Panc1 (cell line): ENCODE data around the gene GPD1L. TPM values are rescaled to one million over a fixed set of nuclear protein-coding genes. Genes with fewer than 3 reads are reported as not detected.

Experiments
- ATAC-seq: fragments of 200-7000 bp; cut with Tn5 transposase; 2 replicates; pipeline ENCODE4 v1.9.1; 2020; ENCODE audit warnings: mild to moderate bottlenecking, moderate library complexity
- BruUV-seq: library from RNA; stranded (reverse); fragments of 400-500 nt; replicated peaks from 2 replicates; lab custom pipeline; 2021; lab: Mats Ljungman, UMichigan
- CTCF ChIA-PET: fragments of 300-600 bp; sonication (Branson Sonifier 250); formaldehyde crosslinking; loops from one replicate; lab custom pipeline; 2022; ENCODE audit warnings: antibody characterized with exemption; lab: Charles Lee
- POLR2A ChIA-PET: fragments of 300-600 bp; sonication (Branson Sonifier 250); formaldehyde crosslinking; loops from one replicate; lab custom pipeline; 2022; ENCODE audit warnings: antibody characterized with exemption; lab: Charles Lee
- DNase-seq: peaks from one replicate; pipeline ENCODE4 v3.0.0-alpha.2; 2010; ENCODE audit warnings: low read depth, low spot score
- H3K27ac ChIP-seq: 2 replicates; pipeline ENCODE4 v1.5.1; 2011; ENCODE audit warnings: mild to moderate bottlenecking, low read length, inconsistent platforms
- H3K27me3 ChIP-seq: fragments of 200-500 bp; sonication (Bioruptor generic); 2 replicates; pipeline ENCODE4 v1.6.0; 2014; ENCODE audit warnings: low read length, inconsistent platforms; ENCODE audit not compliant: control insufficient read depth, insufficient read depth
- H3K36me3 ChIP-seq: fragments of 200-500 bp; sonication (Bioruptor generic); 2 replicates; pipeline ENCODE4 v1.5.1; 2014; ENCODE audit warnings: inconsistent platforms, mild to moderate bottlenecking, low read length, moderate library complexity; ENCODE audit not compliant: control insufficient read depth, insufficient read depth
- H3K4me1 ChIP-seq: 2 replicates; pipeline ENCODE4 v1.5.1; 2011; ENCODE audit warnings: inconsistent platforms, mild to moderate bottlenecking, low read length, moderate library complexity; ENCODE audit not compliant: control insufficient read depth, insufficient read depth
- H3K4me3 ChIP-seq, 2 experiments: 2 replicates each; pipeline ENCODE4 v1.5.1; 2011 to 2012; ENCODE audit warnings: low read depth in 2 of 2, low read length in 2 of 2, mild to moderate bottlenecking in 2 of 2, inconsistent platforms in 1 of 2, moderate library complexity in 1 of 2
- H3K9me3 ChIP-seq: fragments of 200-500 bp; sonication (Bioruptor generic); 2 replicates; pipeline ENCODE4 v1.5.1; 2014; ENCODE audit warnings: low read depth, mild to moderate bottlenecking, inconsistent platforms, low read length, moderate library complexity; ENCODE audit not compliant: control insufficient read depth, insufficient read depth
- POLR2AphosphoS5 ChIP-seq: IDR thresholded peaks from 2 replicates; pipeline ENCODE4 v1.6.1; 2012; ENCODE audit warnings: mild to moderate bottlenecking, low read depth, low read length, moderate library complexity
- SIN3A ChIP-seq: IDR thresholded peaks from 2 replicates; pipeline ENCODE4 v1.6.1; 2012; ENCODE audit warnings: low read depth, mild to moderate bottlenecking, low read length, moderate library complexity, borderline replicate concordance; ENCODE audit not compliant: insufficient read depth
- TCF7L2 ChIP-seq: IDR thresholded peaks from 2 replicates; pipeline ENCODE4 v1.6.1; 2011; ENCODE audit warnings: mild to moderate bottlenecking, low read depth, low read length, inconsistent platforms
- in situ Hi-C: cut with HindIII; loops from 2 replicates; pipeline ENCODE4 v1.10.0; 2016; ENCODE audit warnings: low sequenced_read_pairs, low pct_unique_long_range_greater_than_20kb
- intact Hi-C: fragments of 100-400 bp; cut with micrococcal nuclease; formaldehyde crosslinking; loops from one replicate; pipeline ENCODE4 v1.10.0; 2022; ENCODE audit not compliant: unreplicated experiment
- total RNA-seq: library from RNA; stranded (reverse); gene quantifications from one replicate; pipeline ENCODE4 v1.2.1, GENCODE V29; 2021; ENCODE audit not compliant: unreplicated experiment
- TF ChIP-seq, protein P1 (sequence below), 2 experiments: IDR thresholded peaks; 2 replicates each; pipeline ENCODE4 v1.6.1; 2011 to 2012; ENCODE audit warnings: low read depth in 2 of 2, control low read depth in 1 of 2, low read length in 1 of 2, mild to moderate bottlenecking in 1 of 2, moderate library complexity in 1 of 2; ENCODE audit not compliant: insufficient read depth in 1 of 2
- TF ChIP-seq, protein P2 (sequence below): fragments of 450-650 bp; IDR thresholded peaks from 2 replicates; pipeline ENCODE4 v1.5.1; 2017; ENCODE audit warnings: mild to moderate bottlenecking

GPD1L gene
- total RNA-seq, 1 experiment from 2014 or later = 10.5 TPM

DNA sequence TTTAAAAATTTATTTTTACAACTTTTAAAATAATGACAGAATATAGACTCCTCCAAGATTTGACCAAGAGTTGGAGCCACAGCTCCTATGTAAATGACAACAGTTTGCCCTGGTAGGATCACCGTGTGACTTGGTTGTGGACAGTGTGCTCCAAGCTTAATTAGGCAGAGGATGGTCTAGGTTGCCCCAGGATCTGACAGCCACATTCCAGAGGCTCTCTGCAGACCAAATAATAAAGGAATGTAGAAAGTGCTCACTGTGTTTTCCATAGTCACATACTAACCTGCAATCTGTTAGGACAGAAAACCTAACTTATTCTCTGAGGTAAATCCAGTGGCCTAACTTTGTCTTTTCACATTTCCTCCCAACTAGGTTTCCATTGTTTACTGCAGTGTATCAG is 59.0 kb downstream of the GPD1L start:
- H3K9me3 ChIP-seq = no peaks in the 10 kb centered on the region
- H3K4me3 ChIP-seq = no peak overlapping the region
- no peaks in the 10 kb centered on the region for H3K27me3 ChIP-seq
- no peak for TF ChIP-seq TCF7L2
- TF ChIP-seq, protein P1, sequence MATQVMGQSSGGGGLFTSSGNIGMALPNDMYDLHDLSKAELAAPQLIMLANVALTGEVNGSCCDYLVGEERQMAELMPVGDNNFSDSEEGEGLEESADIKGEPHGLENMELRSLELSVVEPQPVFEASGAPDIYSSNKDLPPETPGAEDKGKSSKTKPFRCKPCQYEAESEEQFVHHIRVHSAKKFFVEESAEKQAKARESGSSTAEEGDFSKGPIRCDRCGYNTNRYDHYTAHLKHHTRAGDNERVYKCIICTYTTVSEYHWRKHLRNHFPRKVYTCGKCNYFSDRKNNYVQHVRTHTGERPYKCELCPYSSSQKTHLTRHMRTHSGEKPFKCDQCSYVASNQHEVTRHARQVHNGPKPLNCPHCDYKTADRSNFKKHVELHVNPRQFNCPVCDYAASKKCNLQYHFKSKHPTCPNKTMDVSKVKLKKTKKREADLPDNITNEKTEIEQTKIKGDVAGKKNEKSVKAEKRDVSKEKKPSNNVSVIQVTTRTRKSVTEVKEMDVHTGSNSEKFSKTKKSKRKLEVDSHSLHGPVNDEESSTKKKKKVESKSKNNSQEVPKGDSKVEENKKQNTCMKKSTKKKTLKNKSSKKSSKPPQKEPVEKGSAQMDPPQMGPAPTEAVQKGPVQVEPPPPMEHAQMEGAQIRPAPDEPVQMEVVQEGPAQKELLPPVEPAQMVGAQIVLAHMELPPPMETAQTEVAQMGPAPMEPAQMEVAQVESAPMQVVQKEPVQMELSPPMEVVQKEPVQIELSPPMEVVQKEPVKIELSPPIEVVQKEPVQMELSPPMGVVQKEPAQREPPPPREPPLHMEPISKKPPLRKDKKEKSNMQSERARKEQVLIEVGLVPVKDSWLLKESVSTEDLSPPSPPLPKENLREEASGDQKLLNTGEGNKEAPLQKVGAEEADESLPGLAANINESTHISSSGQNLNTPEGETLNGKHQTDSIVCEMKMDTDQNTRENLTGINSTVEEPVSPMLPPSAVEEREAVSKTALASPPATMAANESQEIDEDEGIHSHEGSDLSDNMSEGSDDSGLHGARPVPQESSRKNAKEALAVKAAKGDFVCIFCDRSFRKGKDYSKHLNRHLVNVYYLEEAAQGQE (IDR thresholded peaks at IDR 0.05; ENCODE audit: insufficient read depth in 1 of 2, low read depth in 2 of 2, low read length in 1 of 2) = no peak
- TF ChIP-seq, protein P2, sequence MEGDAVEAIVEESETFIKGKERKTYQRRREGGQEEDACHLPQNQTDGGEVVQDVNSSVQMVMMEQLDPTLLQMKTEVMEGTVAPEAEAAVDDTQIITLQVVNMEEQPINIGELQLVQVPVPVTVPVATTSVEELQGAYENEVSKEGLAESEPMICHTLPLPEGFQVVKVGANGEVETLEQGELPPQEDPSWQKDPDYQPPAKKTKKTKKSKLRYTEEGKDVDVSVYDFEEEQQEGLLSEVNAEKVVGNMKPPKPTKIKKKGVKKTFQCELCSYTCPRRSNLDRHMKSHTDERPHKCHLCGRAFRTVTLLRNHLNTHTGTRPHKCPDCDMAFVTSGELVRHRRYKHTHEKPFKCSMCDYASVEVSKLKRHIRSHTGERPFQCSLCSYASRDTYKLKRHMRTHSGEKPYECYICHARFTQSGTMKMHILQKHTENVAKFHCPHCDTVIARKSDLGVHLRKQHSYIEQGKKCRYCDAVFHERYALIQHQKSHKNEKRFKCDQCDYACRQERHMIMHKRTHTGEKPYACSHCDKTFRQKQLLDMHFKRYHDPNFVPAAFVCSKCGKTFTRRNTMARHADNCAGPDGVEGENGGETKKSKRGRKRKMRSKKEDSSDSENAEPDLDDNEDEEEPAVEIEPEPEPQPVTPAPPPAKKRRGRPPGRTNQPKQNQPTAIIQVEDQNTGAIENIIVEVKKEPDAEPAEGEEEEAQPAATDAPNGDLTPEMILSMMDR = no peak
- TF ChIP-seq POLR2AphosphoS5 = no peak
- TF ChIP-seq SIN3A = no peak
- DNase-seq (no peak), ATAC-seq (no peak)
- H3K27ac ChIP-seq = no peak overlapping the region
- BruUV-seq = no TSS peak
- in situ Hi-C loops (no loop called here), intact Hi-C loops (no loop called here)
- no peaks in the 10 kb centered on the region for H3K4me1 ChIP-seq
- ChIA-PET CTCF (no interaction called here), POLR2A (no interaction called here)
- no peaks in the 10 kb centered on the region for H3K36me3 ChIP-seq

DNA sequence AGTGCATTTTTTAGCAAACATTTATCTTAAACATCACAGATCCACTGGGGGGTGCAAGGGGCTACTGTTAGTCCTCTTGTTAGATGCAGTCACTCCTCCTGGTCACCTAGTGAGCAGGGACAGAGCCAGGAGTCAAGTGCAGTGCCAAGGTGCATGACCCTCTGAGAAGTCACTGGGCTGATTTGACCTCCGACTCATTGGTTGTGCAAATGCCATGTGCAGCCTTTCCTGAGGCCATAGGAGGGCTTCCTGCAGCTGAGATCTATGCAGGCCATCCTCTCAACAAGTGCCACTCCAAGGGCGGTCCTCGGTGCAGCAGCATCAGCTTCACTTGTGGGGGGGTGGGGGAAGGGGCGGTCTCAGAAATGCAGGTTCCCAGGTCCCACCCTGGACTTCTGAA is 60.2 kb downstream of the GPD1L start:
- no TSS peak for BruUV-seq
- DNase-seq (no peak), ATAC-seq (no peak)
- H3K9me3 ChIP-seq = no peaks in the 10 kb centered on the region; the same call in 1 of the 2 replicates
- CTCF ChIA-PET = no interaction called here
- no peaks in the 10 kb centered on the region for H3K4me1 ChIP-seq
- in situ Hi-C loops = no loop called here
- no peak overlapping the region for H3K27ac ChIP-seq
- POLR2A ChIA-PET = no interaction called here
- intact Hi-C loops = no loop called here
- TF ChIP-seq POLR2AphosphoS5 (no peak), TCF7L2 (no peak), SIN3A (no peak)
- TF ChIP-seq, protein P1 (IDR thresholded peaks at IDR 0.05; ENCODE audit: insufficient read depth in 1 of 2, low read depth in 2 of 2, low read length in 1 of 2) = no peak
- TF ChIP-seq, protein P2 = no peak
- H3K36me3 ChIP-seq = no peaks in the 10 kb centered on the region
- H3K4me3 ChIP-seq = no peak overlapping the region
- no peaks in the 10 kb centered on the region for H3K27me3 ChIP-seq
